ENCODE results near the gene BCAN. TPM values are rescaled to one million over a fixed set of nuclear protein-coding genes. Genes with fewer than 3 reads are reported as not detected.

BCAN gene
- total RNA-seq, 1 donor from 2014 or later: 2.0 TPM

GRCh38 chr1:156647351-156647750 lies 5.4 kb downstream of the BCAN start:
- Histone ChIP-seq H3K27ac (no peak overlapping the region), H3K4me3 (no peak overlapping the region), H3K4me1 (peaks cover 2% of the 10 kb centered on the region), H3K36me3 (no peaks in the 10 kb centered on the region), H3K9me3 (no peaks in the 10 kb centered on the region), H3K27me3 (no peaks in the 10 kb centered on the region)
- no peak for DNase-seq (ENCODE audit: extremely low spot score in 2 of 2)
- intact Hi-C loops (cut with DNase I): no loop called here
- TF ChIP-seq CTCF (IDR thresholded peaks at IDR 0.05) (no peak), POLR2A (IDR thresholded peaks at IDR 0.05) (no peak), POLR2AphosphoS5 (IDR thresholded peaks at IDR 0.05; ENCODE audit: insufficient read depth in 1 of 2, low read depth in 1 of 2) (no peak)

- no peak for TF ChIP-seq POLR2A (IDR thresholded peaks at IDR 0.05)
- Histone ChIP-seq H3K4me3 (no peak overlapping the region), H3K9me3 (no peaks in the 10 kb centered on the region), H3K27me3 (no peaks in the 10 kb centered on the region), H3K27ac (no peak overlapping the region), H3K4me1 (no peaks in the 10 kb centered on the region), H3K36me3 (no peaks in the 10 kb centered on the region)
- intact Hi-C loops (cut with DNase I): no loop called here
- no peak for DNase-seq (ENCODE audit: extremely low spot score in 2 of 2)
Observed at GRCh38 chr1:156648496-156648895, 6.6 kb downstream of the BCAN start.

GRCh38 chr1:156648951-156649350 lies 7.0 kb downstream of the BCAN start:
- Histone ChIP-seq H3K9me3 (no peaks in the 10 kb centered on the region), H3K4me1 (no peaks in the 10 kb centered on the region), H3K27me3 (no peaks in the 10 kb centered on the region), H3K27ac (no peak overlapping the region), H3K36me3 (no peaks in the 10 kb centered on the region), H3K4me3 (no peak overlapping the region)
- TF ChIP-seq POLR2A (IDR thresholded peaks at IDR 0.05) (no peak), CTCF (IDR thresholded peaks at IDR 0.05) (no peak), POLR2AphosphoS5 (IDR thresholded peaks at IDR 0.05; ENCODE audit: insufficient read depth in 1 of 2, low read depth in 1 of 2) (no peak)
- intact Hi-C loops (cut with DNase I): no loop called here
- DNase-seq (ENCODE audit: extremely low spot score in 2 of 2): no peak

- no peak overlapping the region for H3K4me3 ChIP-seq
- no peaks in the 10 kb centered on the region for H3K27me3 ChIP-seq
- peaks cover 13% of the 10 kb centered on the region for H3K4me1 ChIP-seq
- DNase-seq (ENCODE audit: extremely low spot score in 2 of 2): no peak
- no peak for TF ChIP-seq POLR2AphosphoS5 (IDR thresholded peaks at IDR 0.05; ENCODE audit: insufficient read depth in 1 of 2, low read depth in 1 of 2)
- TF ChIP-seq CTCF (IDR thresholded peaks at IDR 0.05): no peak
- no peak for TF ChIP-seq POLR2A (IDR thresholded peaks at IDR 0.05)
- no peaks in the 10 kb centered on the region for H3K36me3 ChIP-seq
- intact Hi-C loops (cut with DNase I): no loop called here
- H3K27ac ChIP-seq: no peak overlapping the region
- H3K9me3 ChIP-seq: no peaks in the 10 kb centered on the region
Observed at GRCh38 chr1:156652131-156652991, 10.4 kb downstream of the BCAN start.

DNA sequence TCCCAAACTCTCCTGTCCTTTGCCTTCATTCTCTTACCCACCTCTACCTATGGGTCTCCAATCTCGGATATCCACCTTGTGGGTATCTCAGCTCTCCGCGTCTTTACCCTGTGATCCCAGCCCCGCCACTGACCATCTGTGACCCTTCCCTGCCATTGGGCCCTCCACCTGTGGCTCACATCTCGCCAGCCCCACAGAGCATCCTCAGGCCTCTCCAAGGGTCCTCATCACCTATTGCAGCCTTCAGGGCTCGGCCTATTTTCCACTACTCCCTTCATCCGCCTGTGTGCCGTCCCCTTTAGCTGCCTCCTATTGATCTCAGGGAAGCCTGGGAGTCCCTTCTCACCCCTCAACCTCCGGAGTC lies 11.1 kb downstream of the BCAN start:
- TF ChIP-seq POLR2AphosphoS5 (IDR thresholded peaks at IDR 0.05; ENCODE audit: insufficient read depth in 1 of 2, low read depth in 1 of 2): no peak
- no peak for TF ChIP-seq POLR2A (IDR thresholded peaks at IDR 0.05)
- no peak for TF ChIP-seq CTCF (IDR thresholded peaks at IDR 0.05)
- Histone ChIP-seq H3K27me3 (no peaks in the 10 kb centered on the region), H3K4me1 (peaks cover 19% of the 10 kb centered on the region), H3K9me3 (no peaks in the 10 kb centered on the region), H3K27ac (no peak overlapping the region), H3K4me3 (no peak overlapping the region), H3K36me3 (no peaks in the 10 kb centered on the region)
- intact Hi-C loops (cut with DNase I): no loop called here
- DNase-seq (ENCODE audit: extremely low spot score in 2 of 2): no peak
